C4-2B (cell line): Measurements from ENCODE around the gene AFF1.

Source experiments
- CTCF ChIP-seq: fragments of 450-650 bp; conservative IDR thresholded peaks from 2 replicates; pipeline ENCODE4 v1.5.1; 2017; ENCODE audit warnings: mild to moderate bottlenecking
- ZFX ChIP-seq: fragments of 450-650 bp; IDR thresholded peaks from 2 replicates; pipeline ENCODE4 v1.6.1; 2017

DNA sequence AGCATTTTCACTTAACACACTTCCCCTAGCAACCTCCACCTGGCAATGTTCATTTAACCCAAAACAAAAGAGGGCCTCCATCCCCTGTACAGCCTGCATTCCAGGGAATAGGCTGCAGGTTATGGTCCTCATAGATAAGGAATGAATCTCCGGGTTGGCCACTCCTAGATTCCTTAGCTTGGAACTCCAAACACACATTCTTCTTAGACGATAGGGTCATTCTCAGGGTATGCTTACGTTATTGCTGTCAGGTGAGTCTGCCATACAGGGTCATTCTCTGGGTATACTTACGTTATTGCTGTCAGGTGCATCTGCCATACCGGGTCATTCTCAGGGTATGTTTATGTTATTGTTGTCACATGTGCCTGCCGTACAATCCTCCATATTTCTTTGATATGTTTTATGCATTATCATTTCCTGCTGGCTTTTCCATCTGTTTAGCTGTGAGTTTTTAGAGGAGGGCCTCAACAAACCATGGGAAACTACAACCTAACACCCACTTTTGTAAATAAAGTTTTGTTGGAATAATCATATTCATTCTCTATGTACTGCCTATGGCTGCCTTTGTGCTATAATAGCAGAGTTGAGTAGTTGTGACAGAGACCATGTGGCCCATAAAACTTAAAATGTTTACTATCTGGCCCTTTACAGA is 8.2 kb upstream of the AFF1 start:
- TF ChIP-seq CTCF: no peak
- TF ChIP-seq ZFX: no peak
